NCI-H524 treated with DMSO at 0.1 percent for 48 hours (cell line): Measurements from ENCODE around the gene LRRC4B.

ENCODE experiments used
- DNase-seq: peaks from one replicate; lab custom pipeline; 2025; lab: John Stamatoyannopoulos, UW

LRRC4B gene

GRCh38 chr19:50506700-50507099 lies 61.5 kb downstream of the LRRC4B start:
- DNase-seq, result no peak

- DNase-seq, result no peak
Measured at GRCh38 chr19:50505856-50506611, 62.2 kb downstream of the LRRC4B start.

GRCh38 chr19:50501568-50502475 lies 66.4 kb downstream of the LRRC4B start:
- DNase-seq, result no peak

GRCh38 chr19:50501186-50501567 lies 67.1 kb downstream of the LRRC4B start:
- DNase-seq, result no peak

- DNase-seq, result no peak
Measured at GRCh38 chr19:50500753-50501151, 67.5 kb downstream of the LRRC4B start.

GRCh38 chr19:50500060-50500752 lies 68.0 kb downstream of the LRRC4B start:
- no peak for DNase-seq

- no peak for DNase-seq
Measured at GRCh38 chr19:50498219-50499056, 69.8 kb downstream of the LRRC4B start.

- no peak for DNase-seq
Measured at GRCh38 chr19:50497022-50497405, 71.2 kb downstream of the LRRC4B start.

GRCh38 chr19:50496189-50497021 lies 71.8 kb downstream of the LRRC4B start:
- no peak for DNase-seq

- DNase-seq, result no peak
Measured at GRCh38 chr19:50495020-50495531, 73.2 kb downstream of the LRRC4B start.

- DNase-seq, result no peak
Measured at GRCh38 chr19:50494186-50495019, 73.8 kb downstream of the LRRC4B start.

GRCh38 chr19:50493171-50493570 lies 75.1 kb downstream of the LRRC4B start:
- no peak for DNase-seq

GRCh38 chr19:50492303-50493052 lies 75.8 kb downstream of the LRRC4B start:
- no peak for DNase-seq

- no peak for DNase-seq
Measured at GRCh38 chr19:50490991-50491472, 77.2 kb downstream of the LRRC4B start.

GRCh38 chr19:50490411-50490811 lies 77.8 kb downstream of the LRRC4B start:
- DNase-seq, result no peak

- no peak for DNase-seq
Measured at GRCh38 chr19:50489461-50490011, 78.7 kb downstream of the LRRC4B start.

GRCh38 chr19:50488389-50489194 lies 79.6 kb downstream of the LRRC4B start:
- DNase-seq, result no peak
